ENCODE results near the gene LNX1. TPM values are rescaled to one million over a fixed set of nuclear protein-coding genes. Genes with fewer than 3 reads are reported as not detected.

LNX1 gene
- total and polyA plus RNA-seq, 2 of the 13 experiments (the other 11 are each of a cell fraction or from before 2014, with no cell fraction given), result 0.49 TPM

DNA sequence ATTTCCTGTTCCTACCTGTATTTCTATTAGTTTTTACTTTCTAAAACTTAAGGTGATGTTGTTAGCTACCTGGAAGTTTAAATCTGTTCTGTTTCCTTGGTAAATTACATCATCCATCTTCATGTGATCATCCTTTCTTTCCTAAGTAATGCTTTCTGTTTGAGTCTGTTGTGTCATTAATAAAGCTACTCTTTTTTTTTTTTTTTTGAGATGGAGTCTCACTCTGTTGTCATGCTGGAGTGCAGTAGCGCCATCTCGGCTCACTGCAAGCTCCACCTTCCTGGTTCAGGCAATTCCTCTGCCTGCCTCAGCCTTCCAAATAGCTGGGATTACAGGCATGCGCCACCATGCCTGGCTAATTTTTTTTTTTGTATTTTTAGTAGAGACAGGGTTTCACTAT, 140.5 kb downstream of the LNX1 start:
- no peaks in the 10 kb centered on the region for H4K20me1 ChIP-seq (ENCODE audit: insufficient read depth, low read length)
- H3K27me3 ChIP-seq (ENCODE audit: control insufficient read depth in 1 of 2, insufficient read depth in 2 of 2, low read length in 2 of 2), result no peaks in the 10 kb centered on the region
- H3K36me3 ChIP-seq (replicated peaks in 1 of 2; ENCODE audit: control insufficient read depth in 1 of 2, insufficient read depth in 2 of 2, low read length in 2 of 2), result peaks cover 11 to 31% of the 10 kb centered on the region in 2 experiments; a peak in 4 of 5 replicates
- H3K4me3 ChIP-seq (replicated peaks in 1 of 3; ENCODE audit: insufficient read depth in 1 of 3, low read depth in 2 of 3, low read length in 3 of 3), result no peak overlapping the region
- no peaks in the 10 kb centered on the region for H3K9me3 ChIP-seq (ENCODE audit: low read length)
- H3K27ac ChIP-seq (ENCODE audit: extremely low read length, insufficient read depth, low read length), result no peak overlapping the region
- no peaks in the 10 kb centered on the region for H3K79me2 ChIP-seq (ENCODE audit: insufficient read depth, low read length)
- DNase-seq (ENCODE audit: low spot score) (no peak), FAIRE-seq (no peak), ATAC-seq (no peak)
- no peak overlapping the region for H2AFZ ChIP-seq (ENCODE audit: low read length)
- peaks cover 6% of the 10 kb centered on the region for H3K4me1 ChIP-seq (ENCODE audit: insufficient read depth, low read length)
- no peak overlapping the region for H3K9ac ChIP-seq (ENCODE audit: insufficient read depth, low read depth, low read length)
- no TSS peak for BruUV-seq (replicated peaks)
- intact Hi-C loops (cut with micrococcal nuclease; ENCODE audit: unreplicated experiment), result no loop called here
- no peak overlapping the region for H3K4me2 ChIP-seq (ENCODE audit: low read depth, low read length)
- in situ Hi-C loops (cut with HindIII; ENCODE audit: extremely low pct_ligation_motif_present, low pct_unique_long_range_greater_than_20kb), result no loop called here
- WGBS (ENCODE audit: low lambda C conversion rate), result 97% methylated on average over 3 of the region's 3 CpGs
- ChIA-PET POLR2A (no interaction called here), CTCF (ENCODE audit: low intra/inter-chr PET ratio, low total read pairs) (no interaction called here)
- no peak for TF ChIP-seq FOXP1 (IDR thresholded peaks at IDR 0.05)
- no peak for TF ChIP-seq FOXP1 (CRISPR knock-in tag; IDR thresholded peaks at IDR 0.05)
- no peak for TF ChIP-seq MBNL3 (CRISPR knock-in tag; conservative IDR thresholded peaks at IDR 0.05)
- no peak for TF ChIP-seq ZNF790 (CRISPR knock-in tag; IDR thresholded peaks at IDR 0.05; ENCODE audit: borderline replicate concordance)
- TF ChIP-seq YEATS4 (CRISPR knock-in tag; IDR thresholded peaks at IDR 0.05; ENCODE audit: borderline replicate concordance), result no peak
- TF ChIP-seq ZIK1 (CRISPR knock-in tag; IDR thresholded peaks at IDR 0.05; ENCODE audit: borderline replicate concordance, low read depth), result no peak
- no peak for TF ChIP-seq ZNF329 (CRISPR knock-in tag; IDR thresholded peaks at IDR 0.05; ENCODE audit: low read depth)
- no peak for TF ChIP-seq ISX (CRISPR knock-in tag; conservative IDR thresholded peaks at IDR 0.05)
- TF ChIP-seq ATAD3A (CRISPR knock-in tag; IDR thresholded peaks at IDR 0.05), result no peak
- no peak for TF ChIP-seq ZNF556 (CRISPR knock-in tag; IDR thresholded peaks at IDR 0.05; ENCODE audit: borderline replicate concordance)
- no peak for TF ChIP-seq STAT5B (CRISPR knock-in tag; IDR thresholded peaks at IDR 0.05)
- no peak for TF ChIP-seq ZNF331 (CRISPR knock-in tag; IDR thresholded peaks at IDR 0.05)
- TF ChIP-seq, protein P1, sequence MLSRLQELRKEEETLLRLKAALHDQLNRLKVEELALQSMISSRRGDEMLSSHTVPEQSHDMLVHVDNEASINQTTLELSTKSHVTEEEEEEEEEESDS (CRISPR knock-in tag; IDR thresholded peaks at IDR 0.05; ENCODE audit: borderline replicate concordance), result no peak
- TF ChIP-seq, protein P2, sequence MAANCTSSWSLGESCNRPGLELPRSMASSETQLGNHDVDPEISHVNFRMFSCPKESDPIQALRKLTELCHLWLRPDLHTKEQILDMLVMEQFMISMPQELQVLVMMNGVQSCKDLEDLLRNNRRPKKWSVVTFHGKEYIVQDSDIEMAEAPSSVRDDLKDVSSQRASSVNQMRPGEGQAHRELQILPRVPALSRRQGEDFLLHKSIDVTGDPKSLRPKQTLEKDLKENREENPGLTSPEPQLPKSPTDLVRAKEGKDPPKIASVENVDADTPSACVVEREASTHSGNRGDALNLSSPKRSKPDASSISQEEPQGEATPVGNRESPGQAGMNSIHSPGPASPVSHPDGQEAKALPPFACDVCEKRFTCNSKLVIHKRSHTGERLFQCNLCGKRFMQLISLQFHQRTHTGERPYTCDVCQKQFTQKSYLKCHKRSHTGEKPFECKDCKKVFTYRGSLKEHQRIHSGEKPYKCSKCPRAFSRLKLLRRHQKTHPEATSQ (CRISPR knock-in tag; IDR thresholded peaks at IDR 0.05; ENCODE audit: borderline replicate concordance), result no peak
- TF ChIP-seq, protein P3, sequence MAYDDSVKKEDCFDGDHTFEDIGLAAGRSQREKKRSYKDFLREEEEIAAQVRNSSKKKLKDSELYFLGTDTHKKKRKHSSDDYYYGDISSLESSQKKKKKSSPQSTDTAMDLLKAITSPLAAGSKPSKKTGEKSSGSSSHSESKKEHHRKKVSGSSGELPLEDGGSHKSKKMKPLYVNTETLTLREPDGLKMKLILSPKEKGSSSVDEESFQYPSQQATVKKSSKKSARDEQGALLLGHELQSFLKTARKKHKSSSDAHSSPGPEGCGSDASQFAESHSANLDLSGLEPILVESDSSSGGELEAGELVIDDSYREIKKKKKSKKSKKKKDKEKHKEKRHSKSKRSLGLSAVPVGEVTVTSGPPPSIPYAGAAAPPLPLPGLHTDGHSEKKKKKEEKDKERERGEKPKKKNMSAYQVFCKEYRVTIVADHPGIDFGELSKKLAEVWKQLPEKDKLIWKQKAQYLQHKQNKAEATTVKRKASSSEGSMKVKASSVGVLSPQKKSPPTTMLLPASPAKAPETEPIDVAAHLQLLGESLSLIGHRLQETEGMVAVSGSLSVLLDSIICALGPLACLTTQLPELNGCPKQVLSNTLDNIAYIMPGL (CRISPR knock-in tag; IDR thresholded peaks at IDR 0.05; ENCODE audit: borderline replicate concordance in 1 of 2, low read depth in 1 of 2), result no peak
- no peak for TF ChIP-seq AGO1 (IDR thresholded peaks at IDR 0.05; ENCODE audit: low read depth, low read length, poor library complexity, severe bottlenecking)
- no peak for TF ChIP-seq HES4 (CRISPR knock-in tag; IDR thresholded peaks at IDR 0.05; ENCODE audit: borderline replicate concordance)

All from HepG2 (cell line).